ENCODE measurements around the gene SEZ6.

The SEZ6 gene

GRCh38 chr17:28949185-28950016, 56.4 kb downstream of the SEZ6 start:
- FAIRE-seq: no peak
- no peak for TF ChIP-seq CTCF (IDR thresholded peaks at IDR 0.05; ENCODE audit: insufficient read depth, missing control alignments)
- no peak for DNase-seq (ENCODE audit: insufficient read length, low spot score)

GRCh38 chr17:28948873-28949184, 57.0 kb downstream of the SEZ6 start:
- no peak for TF ChIP-seq CTCF (IDR thresholded peaks at IDR 0.05; ENCODE audit: insufficient read depth, missing control alignments)
- no peak for DNase-seq (ENCODE audit: insufficient read length, low spot score)
- FAIRE-seq: no peak

GRCh38 chr17:28948342-28948741, 57.5 kb downstream of the SEZ6 start:
- DNase-seq (ENCODE audit: insufficient read length, low spot score) (no peak), FAIRE-seq (no peak)
- TF ChIP-seq CTCF (IDR thresholded peaks at IDR 0.05; ENCODE audit: insufficient read depth, missing control alignments): no peak

- DNase-seq (ENCODE audit: insufficient read length, low spot score) (no peak), FAIRE-seq (no peak)
- TF ChIP-seq CTCF (IDR thresholded peaks at IDR 0.05; ENCODE audit: insufficient read depth, missing control alignments): no peak
Measured at GRCh38 chr17:28947639-28948038, 58.2 kb downstream of the SEZ6 start.

GRCh38 chr17:28946239-28946638, 59.6 kb downstream of the SEZ6 start:
- DNase-seq (ENCODE audit: insufficient read length, low spot score): no peak

GRCh38 chr17:28944862-28945741, 60.7 kb downstream of the SEZ6 start:
- FAIRE-seq: no peak
- DNase-seq (ENCODE audit: insufficient read length, low spot score): no peak
- TF ChIP-seq CTCF (IDR thresholded peaks at IDR 0.05; ENCODE audit: insufficient read depth, missing control alignments): no peak

More at GRCh38 chr17:28946239-28946638, 59.6 kb downstream of the SEZ6 start:
- no peak for TF ChIP-seq CTCF (IDR thresholded peaks at IDR 0.05; ENCODE audit: insufficient read depth, missing control alignments)
- no peak for FAIRE-seq

Data from D721Med (cell line).